HG02870 (cell line): Measurements from ENCODE around the gene UCMA.
A peak's percentile ranks its signal among the peaks of the same experiment; 100 is the strongest.

Experiments used
- ATAC-seq: cut with Tn5 transposase; IDR thresholded peaks from one replicate; pipeline ENCODE4 v1.9.1; 2021; ENCODE audit warnings: mild to moderate bottlenecking, moderate library complexity; ENCODE audit not compliant: unreplicated experiment

Gene UCMA

GRCh38 chr10:13189961-13190360 lies 44.2 kb downstream of the UCMA start:
- ATAC-seq = no peak

GRCh38 chr10:13188593-13188992 lies 45.6 kb downstream of the UCMA start:
- no peak for ATAC-seq

- no peak for ATAC-seq
Observed at GRCh38 chr10:13187135-13187534, 47.0 kb downstream of the UCMA start.

GRCh38 chr10:13184730-13185514 lies 49.3 kb downstream of the UCMA start:
- ATAC-seq = no peak

GRCh38 chr10:13184276-13184675 lies 49.9 kb downstream of the UCMA start:
- no peak for ATAC-seq

- ATAC-seq = no peak
Observed at GRCh38 chr10:13183625-13184024, 50.5 kb downstream of the UCMA start.

- ATAC-seq = no peak
Observed at GRCh38 chr10:13182424-13182823, 51.8 kb downstream of the UCMA start.

GRCh38 chr10:13180788-13181187 lies 53.4 kb downstream of the UCMA start:
- peak; percentile 67 for ATAC-seq

- no peak for ATAC-seq
Observed at GRCh38 chr10:13173616-13174015, 60.6 kb downstream of the UCMA start.
